CD14-positive monocyte (primary cell): ENCODE results near the gene APOL4. TPM values are rescaled to one million over a fixed set of nuclear protein-coding genes. Genes with fewer than 3 reads are reported as not detected.
A peak's percentile ranks its signal among the peaks of the same experiment; 100 is the strongest.

Source experiments
- DNase-seq, 3 donors: peaks; one replicate each; pipeline ENCODE4 v3.0.0-alpha.2; 2011 to 2022
- H2AFZ ChIP-seq: 2 replicates; pipeline ENCODE4 v1.6.0; 2012; ENCODE audit warnings: mild to moderate bottlenecking, low read depth, low read length, inconsistent platforms; ENCODE audit not compliant: insufficient read depth, poor library complexity, severe bottlenecking
- H3K27ac ChIP-seq, 2 donors: 1 replicate in 1 of 2; 2 replicates in 1 of 2; pipeline ENCODE4 v1.5.1; 2012 to 2013; ENCODE audit warnings: low read length in 2 of 2, control low read depth in 1 of 2, inconsistent platforms in 1 of 2, low read depth in 1 of 2, mild to moderate bottlenecking in 1 of 2
- H3K27me3 ChIP-seq, 2 donors: one replicate each; pipeline versions ENCODE4 v1.6.0 to v1.6.1; 2011 to 2013; ENCODE audit warnings: low read length in 2 of 2; ENCODE audit not compliant: control insufficient read depth in 2 of 2, insufficient read depth in 2 of 2
- H3K36me3 ChIP-seq, 2 donors: replicated peaks in 1 of 2; 1 replicate in 1 of 2; 2 replicates in 1 of 2; pipeline versions ENCODE4 v1.5.1 to v1.6.1; 2012 to 2013; ENCODE audit warnings: low read length in 2 of 2, control low read depth in 1 of 2, inconsistent platforms in 1 of 2, mild to moderate bottlenecking in 1 of 2; ENCODE audit not compliant: insufficient read depth in 2 of 2, control insufficient read depth in 1 of 2
- H3K4me1 ChIP-seq, 2 donors: 1 replicate in 1 of 2; 2 replicates in 1 of 2; pipeline versions ENCODE4 v1.5.1 to v1.6.1; 2012 to 2013; ENCODE audit warnings: low read length in 2 of 2, control low read depth in 1 of 2, inconsistent platforms in 1 of 2, mild to moderate bottlenecking in 1 of 2, moderate library complexity in 1 of 2; ENCODE audit not compliant: insufficient read depth in 2 of 2, control insufficient read depth in 1 of 2
- H3K4me2 ChIP-seq: replicated peaks from 2 replicates; pipeline ENCODE3; 2012; ENCODE audit warnings: low read length, moderate library complexity, mild to moderate bottlenecking; ENCODE audit not compliant: poor library complexity, severe bottlenecking; ENCODE audit errors: extremely low read depth
- H3K4me3 ChIP-seq, 3 experiments: fragments of 200-600 bp in 1 of 3; sonication (generic) in 1 of 3; replicated peaks in 1 of 3; 1 replicate in 2 of 3; 2 replicates in 1 of 3; pipeline ENCODE4 v1.5.1; 2011 to 2013; ENCODE audit warnings: low read length in 3 of 3, mild to moderate bottlenecking in 3 of 3, control low read depth in 2 of 3, low read depth in 2 of 3, inconsistent platforms in 1 of 3, moderate library complexity in 1 of 3
- H3K79me2 ChIP-seq: 2 replicates; pipeline ENCODE4 v1.6.0; 2012; ENCODE audit warnings: mild to moderate bottlenecking, control low read depth, inconsistent platforms, low read length, moderate library complexity; ENCODE audit not compliant: insufficient read depth
- H3K9ac ChIP-seq: 2 replicates; pipeline ENCODE4 v1.6.0; 2017; ENCODE audit warnings: low read length, mild to moderate bottlenecking; ENCODE audit not compliant: insufficient read depth, poor library complexity, severe bottlenecking
- H3K9me3 ChIP-seq, 2 donors: replicated peaks in 1 of 2; 1 replicate in 1 of 2; 2 replicates in 1 of 2; pipeline versions ENCODE4 v1.5.1 to v1.6.1; 2012 to 2013; ENCODE audit warnings: low read length in 2 of 2, control low read depth in 1 of 2; ENCODE audit not compliant: control insufficient read depth in 1 of 2, insufficient read depth in 1 of 2
- H4K20me1 ChIP-seq: 2 replicates; pipeline ENCODE4 v1.6.0; 2012; ENCODE audit warnings: mild to moderate bottlenecking, low read length, control low read depth, moderate library complexity; ENCODE audit not compliant: insufficient read depth
- H3K27ac Mint-ChIP-seq, 7 donors: one replicate each; pipeline ENCODE4 v1.8.0; 2020; ENCODE audit warnings: mild to moderate bottlenecking in 7 of 7, mixed read lengths in 7 of 7, moderate library complexity in 6 of 7, inconsistent platforms in 2 of 7
- H3K27me3 Mint-ChIP-seq, 3 donors: one replicate each; pipeline ENCODE4 v1.8.0; 2021 to 2022; ENCODE audit warnings: low read depth in 3 of 3, mild to moderate bottlenecking in 3 of 3, mixed read lengths in 3 of 3, moderate library complexity in 3 of 3, inconsistent platforms in 1 of 3
- H3K36me3 Mint-ChIP-seq, 2 donors: one replicate each; pipeline ENCODE4 v1.8.0; 2020; ENCODE audit warnings: mixed read lengths in 2 of 2, inconsistent platforms in 1 of 2, mild to moderate bottlenecking in 1 of 2
- H3K4me1 Mint-ChIP-seq: one replicate; pipeline ENCODE4 v1.8.0; 2020; ENCODE audit warnings: mild to moderate bottlenecking, mixed read lengths
- H3K4me3 Mint-ChIP-seq, 2 donors: one replicate each; pipeline ENCODE4 v1.8.0; 2020; ENCODE audit warnings: mild to moderate bottlenecking in 2 of 2, mixed read lengths in 2 of 2, moderate library complexity in 1 of 2
- H3K9me3 Mint-ChIP-seq, 7 donors: one replicate each; pipeline ENCODE4 v1.8.0; 2020 to 2022; ENCODE audit warnings: mixed read lengths in 7 of 7, mild to moderate bottlenecking in 6 of 7, moderate library complexity in 6 of 7, inconsistent platforms in 2 of 7
- WGBS: methylation state at CpG from one replicate; pipeline ENCODE4 v1.1.5; 2013; ENCODE audit warnings: missing lambda C conversion rate; ENCODE audit not compliant: insufficient coverage; 5-methylcytosine and 5-hydroxymethylcytosine counted together
- intact Hi-C, 2 donors: fragments of 100-400 bp; cut with micrococcal nuclease; formaldehyde crosslinking; loops; one replicate each; pipeline versions ENCODE4 v1.15.0 to v1.15.1; 2023
- polyA plus RNA-seq, 3 donors: library from polyadenylated mRNA; depleted of rRNA in 1 of 3; unstranded in 2 of 3; stranded (reverse) in 1 of 3; fragments of 300-500 nt in 2 of 3; fragments of >200 nt in 1 of 3; fragmentation: Illumina TruSeq in 2 of 3; gene quantifications; 1 replicate in 2 of 3; 2 replicates in 1 of 3; pipeline ENCODE4 v1.2.3, GENCODE V29; 2012 to 2021
- TF ChIP-seq, protein P1 (sequence below): fragments of 200-600 bp; IDR thresholded peaks from one replicate; pipeline ENCODE4 v1.8.0; 2022; ENCODE audit warnings: antibody characterized with exemption, mild to moderate bottlenecking

Gene APOL4
- polyA plus RNA-seq, 3 donors, result 0.51 to 1.4 (median 0.71) TPM

DNA sequence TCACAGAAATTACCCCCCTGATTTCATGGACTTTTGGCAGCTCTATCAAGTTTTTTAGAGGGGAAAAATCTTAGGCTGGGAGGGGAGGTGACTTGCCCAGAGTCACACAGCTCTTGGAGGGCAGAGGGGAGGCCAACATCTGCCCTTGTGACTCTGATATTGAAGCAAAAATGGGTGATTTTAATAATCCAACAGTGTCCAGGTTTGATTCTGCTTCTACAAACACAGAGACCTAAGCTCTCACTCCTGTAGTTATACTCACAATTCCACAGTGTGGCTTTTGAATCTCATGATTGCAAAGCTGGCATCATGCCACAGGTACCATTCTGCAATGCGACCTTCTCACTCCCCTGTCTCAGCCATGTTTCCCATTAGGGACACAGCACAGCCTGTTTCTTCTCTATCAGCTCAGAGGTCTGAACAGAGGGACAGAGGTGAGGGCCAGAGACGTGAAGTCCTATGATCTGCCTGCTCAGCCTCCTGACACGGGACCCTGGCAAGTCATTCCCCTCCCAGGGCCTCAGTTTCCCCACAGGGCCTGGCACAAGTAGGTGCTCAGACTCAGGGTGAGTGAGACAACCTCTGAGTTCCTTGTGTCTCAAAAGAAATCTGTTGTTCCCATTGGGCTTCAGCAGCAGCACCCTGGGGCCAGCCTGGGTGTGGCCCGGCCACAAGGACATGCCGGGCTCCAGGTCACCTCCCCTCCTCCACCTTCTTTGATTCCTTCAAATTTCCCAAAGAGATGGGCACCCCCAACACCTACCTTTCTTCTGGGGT lies 37.0 kb upstream of the APOL4 start:
- intact Hi-C loops, result no loop called here

More for the DNA sequence above, 37.0 kb upstream of the APOL4 start:
- Mint-ChIP-seq H3K27ac (peak overlapping the region; percentile 94 to 96 (median 95)), H3K4me1 (peaks cover 48% of the 10 kb centered on the region), H3K27me3 (peaks cover 0 to 2% (median 0%) of the 10 kb centered on the region in 3 donors), H3K9me3 (peaks cover 0 to 5% (median 4%) of the 10 kb centered on the region in 7 donors), H3K36me3 (peaks cover 34 to 36% of the 10 kb centered on the region in 2 donors), H3K4me3 (peak overlapping the region; percentile 95 to 98)
- Histone ChIP-seq H3K4me2 (peak overlapping the region; percentile 98), H3K4me1 (peaks cover 20 to 36% of the 10 kb centered on the region in 2 donors), H3K9ac (peak overlapping the region; percentile 74), H3K79me2 (peaks cover 40% of the 10 kb centered on the region), H3K9me3 (no peaks in the 10 kb centered on the region), H3K36me3 (peaks cover 8 to 34% of the 10 kb centered on the region in 2 donors), H3K27ac (peak overlapping the region; percentile 71 to 93), H2AFZ (peak overlapping the region; percentile 87), H3K27me3 (no peaks in the 10 kb centered on the region), H3K4me3 (peak overlapping the region; percentile 64 to 99 (median 90)), H4K20me1 (peaks cover 36% of the 10 kb centered on the region)
- 2% methylated on average over 5 of the region's 5 CpGs for WGBS
- TF ChIP-seq, protein P1, sequence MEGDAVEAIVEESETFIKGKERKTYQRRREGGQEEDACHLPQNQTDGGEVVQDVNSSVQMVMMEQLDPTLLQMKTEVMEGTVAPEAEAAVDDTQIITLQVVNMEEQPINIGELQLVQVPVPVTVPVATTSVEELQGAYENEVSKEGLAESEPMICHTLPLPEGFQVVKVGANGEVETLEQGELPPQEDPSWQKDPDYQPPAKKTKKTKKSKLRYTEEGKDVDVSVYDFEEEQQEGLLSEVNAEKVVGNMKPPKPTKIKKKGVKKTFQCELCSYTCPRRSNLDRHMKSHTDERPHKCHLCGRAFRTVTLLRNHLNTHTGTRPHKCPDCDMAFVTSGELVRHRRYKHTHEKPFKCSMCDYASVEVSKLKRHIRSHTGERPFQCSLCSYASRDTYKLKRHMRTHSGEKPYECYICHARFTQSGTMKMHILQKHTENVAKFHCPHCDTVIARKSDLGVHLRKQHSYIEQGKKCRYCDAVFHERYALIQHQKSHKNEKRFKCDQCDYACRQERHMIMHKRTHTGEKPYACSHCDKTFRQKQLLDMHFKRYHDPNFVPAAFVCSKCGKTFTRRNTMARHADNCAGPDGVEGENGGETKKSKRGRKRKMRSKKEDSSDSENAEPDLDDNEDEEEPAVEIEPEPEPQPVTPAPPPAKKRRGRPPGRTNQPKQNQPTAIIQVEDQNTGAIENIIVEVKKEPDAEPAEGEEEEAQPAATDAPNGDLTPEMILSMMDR, result no peak
- DNase-seq, result peak in 1 of 3 donors; percentile 10
